ENCODE results near the gene LRFN3.

- TF ChIP-seq SUZ12 (IDR thresholded peaks at IDR 0.05; ENCODE audit: extremely low read depth, insufficient read depth, insufficient read length) (peak; percentile 78), YY1 (IDR thresholded peaks at IDR 0.05; ENCODE audit: insufficient read depth, insufficient read length) (no peak), ZNF274 (IDR thresholded peaks at IDR 0.05; ENCODE audit: low read depth, low read length) (no peak)
Measured at GRCh38 chr19:35959040-35959967, 23.1 kb downstream of the LRFN3 start.
